ENCODE measurements around the gene BORCS8.
A peak's percentile ranks its signal among the peaks of the same experiment; 100 is the strongest.

DNA sequence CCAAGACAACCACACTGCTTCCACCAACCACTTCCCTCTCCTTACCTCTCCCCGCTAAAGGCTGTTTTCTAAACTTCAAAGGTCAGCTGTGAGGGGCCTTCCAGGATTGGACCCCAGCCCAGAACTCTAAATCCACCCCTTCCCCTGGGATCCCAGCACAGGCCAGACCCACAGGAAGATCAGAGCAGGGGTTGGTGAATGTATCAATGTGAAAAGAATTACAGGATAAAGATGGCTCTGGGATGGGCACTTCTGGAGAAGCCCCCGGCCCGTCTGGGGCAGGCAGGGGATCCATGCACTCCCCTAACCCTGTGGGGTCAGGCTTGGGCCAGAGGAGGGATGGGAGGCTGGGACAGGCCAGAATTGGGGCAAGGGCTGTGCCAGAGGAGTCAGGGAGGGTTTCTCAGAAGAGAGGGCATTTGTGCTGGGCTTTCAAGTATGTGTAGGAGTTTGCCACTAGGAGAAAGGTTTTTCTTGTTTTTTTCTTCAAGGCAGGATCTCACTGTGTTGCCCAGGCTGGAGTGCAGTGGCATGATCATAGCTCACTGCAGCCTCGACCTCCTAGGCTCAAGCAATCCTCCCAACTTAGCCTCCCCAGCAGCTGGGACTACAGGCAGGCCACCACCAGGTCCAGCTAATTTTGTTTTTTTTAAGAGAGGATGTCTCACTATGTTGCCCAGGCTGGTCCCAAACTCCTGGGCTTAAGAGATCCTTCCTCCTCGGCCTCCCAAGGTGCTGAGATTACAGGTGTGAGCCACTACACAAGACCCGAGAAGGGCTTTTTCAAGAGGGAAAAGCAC lies 20.9 kb downstream of the BORCS8 start:
- TF ChIP-seq, protein P1, sequence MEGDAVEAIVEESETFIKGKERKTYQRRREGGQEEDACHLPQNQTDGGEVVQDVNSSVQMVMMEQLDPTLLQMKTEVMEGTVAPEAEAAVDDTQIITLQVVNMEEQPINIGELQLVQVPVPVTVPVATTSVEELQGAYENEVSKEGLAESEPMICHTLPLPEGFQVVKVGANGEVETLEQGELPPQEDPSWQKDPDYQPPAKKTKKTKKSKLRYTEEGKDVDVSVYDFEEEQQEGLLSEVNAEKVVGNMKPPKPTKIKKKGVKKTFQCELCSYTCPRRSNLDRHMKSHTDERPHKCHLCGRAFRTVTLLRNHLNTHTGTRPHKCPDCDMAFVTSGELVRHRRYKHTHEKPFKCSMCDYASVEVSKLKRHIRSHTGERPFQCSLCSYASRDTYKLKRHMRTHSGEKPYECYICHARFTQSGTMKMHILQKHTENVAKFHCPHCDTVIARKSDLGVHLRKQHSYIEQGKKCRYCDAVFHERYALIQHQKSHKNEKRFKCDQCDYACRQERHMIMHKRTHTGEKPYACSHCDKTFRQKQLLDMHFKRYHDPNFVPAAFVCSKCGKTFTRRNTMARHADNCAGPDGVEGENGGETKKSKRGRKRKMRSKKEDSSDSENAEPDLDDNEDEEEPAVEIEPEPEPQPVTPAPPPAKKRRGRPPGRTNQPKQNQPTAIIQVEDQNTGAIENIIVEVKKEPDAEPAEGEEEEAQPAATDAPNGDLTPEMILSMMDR (IDR thresholded peaks at IDR 0.05; ENCODE audit: insufficient read depth, low read length) = no peak
- TF ChIP-seq POLR2AphosphoS5 (IDR thresholded peaks at IDR 0.05; ENCODE audit: low read depth) (no peak), GABPA (IDR thresholded peaks at IDR 0.05; ENCODE audit: low read depth) (no peak), SPI1 (IDR thresholded peaks at IDR 0.05; ENCODE audit: borderline replicate concordance, low read depth) (0 out of 2 replicates have a peak, but pooled peaks have one; percentile 7)
- TF ChIP-seq, protein P2, sequence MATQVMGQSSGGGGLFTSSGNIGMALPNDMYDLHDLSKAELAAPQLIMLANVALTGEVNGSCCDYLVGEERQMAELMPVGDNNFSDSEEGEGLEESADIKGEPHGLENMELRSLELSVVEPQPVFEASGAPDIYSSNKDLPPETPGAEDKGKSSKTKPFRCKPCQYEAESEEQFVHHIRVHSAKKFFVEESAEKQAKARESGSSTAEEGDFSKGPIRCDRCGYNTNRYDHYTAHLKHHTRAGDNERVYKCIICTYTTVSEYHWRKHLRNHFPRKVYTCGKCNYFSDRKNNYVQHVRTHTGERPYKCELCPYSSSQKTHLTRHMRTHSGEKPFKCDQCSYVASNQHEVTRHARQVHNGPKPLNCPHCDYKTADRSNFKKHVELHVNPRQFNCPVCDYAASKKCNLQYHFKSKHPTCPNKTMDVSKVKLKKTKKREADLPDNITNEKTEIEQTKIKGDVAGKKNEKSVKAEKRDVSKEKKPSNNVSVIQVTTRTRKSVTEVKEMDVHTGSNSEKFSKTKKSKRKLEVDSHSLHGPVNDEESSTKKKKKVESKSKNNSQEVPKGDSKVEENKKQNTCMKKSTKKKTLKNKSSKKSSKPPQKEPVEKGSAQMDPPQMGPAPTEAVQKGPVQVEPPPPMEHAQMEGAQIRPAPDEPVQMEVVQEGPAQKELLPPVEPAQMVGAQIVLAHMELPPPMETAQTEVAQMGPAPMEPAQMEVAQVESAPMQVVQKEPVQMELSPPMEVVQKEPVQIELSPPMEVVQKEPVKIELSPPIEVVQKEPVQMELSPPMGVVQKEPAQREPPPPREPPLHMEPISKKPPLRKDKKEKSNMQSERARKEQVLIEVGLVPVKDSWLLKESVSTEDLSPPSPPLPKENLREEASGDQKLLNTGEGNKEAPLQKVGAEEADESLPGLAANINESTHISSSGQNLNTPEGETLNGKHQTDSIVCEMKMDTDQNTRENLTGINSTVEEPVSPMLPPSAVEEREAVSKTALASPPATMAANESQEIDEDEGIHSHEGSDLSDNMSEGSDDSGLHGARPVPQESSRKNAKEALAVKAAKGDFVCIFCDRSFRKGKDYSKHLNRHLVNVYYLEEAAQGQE (IDR thresholded peaks at IDR 0.05; ENCODE audit: insufficient replicate concordance, low read depth) = no peak

All from HL-60 (cell line).